Astrocyte (in vitro differentiated cells and primary cell): ENCODE results near the gene PIR.

Experiments
- CTCF ChIP-seq: IDR thresholded peaks from 2 replicates; pipeline ENCODE4 v1.5.1; 2011; ENCODE audit warnings: low read depth, mild to moderate bottlenecking, inconsistent platforms, low read length, moderate library complexity; ENCODE audit not compliant: insufficient read depth
- EZH2 ChIP-seq: IDR thresholded peaks from 2 replicates; pipeline ENCODE4 v1.6.1; 2012; ENCODE audit warnings: mild to moderate bottlenecking, low read length, inconsistent platforms; ENCODE audit not compliant: insufficient read depth

- TF ChIP-seq CTCF (no peak), EZH2 (no peak)
Measured at GRCh38 chrX:15366506-15367352, 126.4 kb downstream of the PIR start.
